GM12872 (cell line): ENCODE results near the gene AGO3.

Source experiments
- TF ChIP-seq, protein P1 (sequence below): IDR thresholded peaks from 3 replicates; pipeline ENCODE4 v1.5.1; 2011; ENCODE audit warnings: low read depth, mild to moderate bottlenecking, low read length, moderate library complexity; ENCODE audit not compliant: insufficient read depth

Gene AGO3

DNA sequence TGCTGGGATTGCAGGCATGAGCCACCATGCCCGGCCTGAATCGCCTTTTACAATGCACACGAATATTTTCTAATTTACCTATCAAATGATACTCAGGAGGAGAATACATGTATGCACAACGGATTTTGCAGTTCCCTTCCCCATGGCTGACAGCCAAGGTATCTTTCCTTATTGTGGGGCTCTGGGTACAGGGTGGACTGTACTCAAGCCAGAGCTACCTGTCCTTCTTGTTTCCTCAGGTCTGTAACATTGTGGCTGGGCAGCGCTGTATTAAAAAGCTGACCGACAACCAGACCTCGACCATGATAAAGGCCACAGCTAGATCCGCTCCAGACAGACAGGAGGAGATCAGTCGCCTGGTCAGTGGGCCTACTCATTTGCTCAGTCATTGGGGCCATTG is 29.7 kb upstream of the AGO3 start:
- TF ChIP-seq, protein P1, sequence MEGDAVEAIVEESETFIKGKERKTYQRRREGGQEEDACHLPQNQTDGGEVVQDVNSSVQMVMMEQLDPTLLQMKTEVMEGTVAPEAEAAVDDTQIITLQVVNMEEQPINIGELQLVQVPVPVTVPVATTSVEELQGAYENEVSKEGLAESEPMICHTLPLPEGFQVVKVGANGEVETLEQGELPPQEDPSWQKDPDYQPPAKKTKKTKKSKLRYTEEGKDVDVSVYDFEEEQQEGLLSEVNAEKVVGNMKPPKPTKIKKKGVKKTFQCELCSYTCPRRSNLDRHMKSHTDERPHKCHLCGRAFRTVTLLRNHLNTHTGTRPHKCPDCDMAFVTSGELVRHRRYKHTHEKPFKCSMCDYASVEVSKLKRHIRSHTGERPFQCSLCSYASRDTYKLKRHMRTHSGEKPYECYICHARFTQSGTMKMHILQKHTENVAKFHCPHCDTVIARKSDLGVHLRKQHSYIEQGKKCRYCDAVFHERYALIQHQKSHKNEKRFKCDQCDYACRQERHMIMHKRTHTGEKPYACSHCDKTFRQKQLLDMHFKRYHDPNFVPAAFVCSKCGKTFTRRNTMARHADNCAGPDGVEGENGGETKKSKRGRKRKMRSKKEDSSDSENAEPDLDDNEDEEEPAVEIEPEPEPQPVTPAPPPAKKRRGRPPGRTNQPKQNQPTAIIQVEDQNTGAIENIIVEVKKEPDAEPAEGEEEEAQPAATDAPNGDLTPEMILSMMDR = no peak

DNA sequence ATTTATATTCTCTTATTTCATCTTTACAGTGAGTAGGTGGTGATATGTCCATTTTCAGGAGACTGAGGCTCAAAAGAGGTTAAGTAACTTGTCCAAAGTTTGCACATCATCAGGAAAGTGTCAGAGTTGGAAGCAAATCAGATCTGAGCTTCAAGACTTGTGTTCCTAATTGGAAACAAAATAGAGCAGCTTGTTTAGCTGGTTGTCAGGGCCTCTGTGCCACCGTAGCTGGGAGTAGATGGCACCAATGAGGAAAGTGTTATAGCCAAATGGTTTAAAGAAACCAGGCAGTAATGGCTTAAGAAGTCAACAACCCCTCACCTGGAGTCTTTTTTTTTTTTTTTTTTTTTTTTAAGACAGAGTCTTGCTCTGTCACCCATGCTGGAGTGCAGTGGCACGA is 28.2 kb upstream of the AGO3 start:
- TF ChIP-seq, protein P1 = no peak

DNA sequence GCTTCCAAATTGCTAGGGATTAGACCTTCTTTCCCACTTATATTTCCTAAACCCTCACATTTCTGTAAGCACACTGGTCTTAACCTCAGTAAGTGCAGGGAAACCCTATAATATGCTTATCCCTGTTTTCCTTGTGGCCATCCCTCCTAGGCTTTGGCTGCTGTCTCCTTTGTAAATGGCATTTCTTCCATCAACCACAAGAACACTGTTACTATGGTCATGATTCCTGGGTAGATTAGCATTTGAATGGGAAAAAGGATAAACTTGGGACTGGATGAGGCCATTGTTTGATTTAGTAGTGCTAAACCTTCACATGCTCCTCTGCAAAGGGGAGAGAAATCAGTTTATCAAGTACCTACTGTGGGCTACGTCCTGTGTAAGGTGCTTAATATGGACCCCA is 16.2 kb upstream of the AGO3 start:
- TF ChIP-seq, protein P1 = no peak

DNA sequence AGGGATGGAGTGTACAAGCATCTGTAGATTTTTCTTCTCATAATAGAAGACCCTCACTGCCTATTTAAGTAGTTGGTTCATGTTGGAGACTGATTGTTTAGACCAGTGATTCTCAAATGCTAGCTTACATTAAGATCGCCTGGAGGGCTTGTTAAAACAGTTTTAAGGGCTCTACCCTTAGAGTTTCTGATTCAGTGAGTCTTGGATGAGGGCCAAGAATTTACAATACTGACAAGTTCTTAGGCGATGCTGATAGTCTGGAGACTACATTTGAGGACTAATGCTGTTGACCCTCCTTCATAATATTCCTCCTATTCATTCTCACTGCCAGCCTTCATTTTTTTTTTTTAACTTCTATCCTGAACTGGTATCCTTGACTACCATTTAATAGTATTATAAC is 15.2 kb upstream of the AGO3 start:
- TF ChIP-seq, protein P1 = no peak

DNA sequence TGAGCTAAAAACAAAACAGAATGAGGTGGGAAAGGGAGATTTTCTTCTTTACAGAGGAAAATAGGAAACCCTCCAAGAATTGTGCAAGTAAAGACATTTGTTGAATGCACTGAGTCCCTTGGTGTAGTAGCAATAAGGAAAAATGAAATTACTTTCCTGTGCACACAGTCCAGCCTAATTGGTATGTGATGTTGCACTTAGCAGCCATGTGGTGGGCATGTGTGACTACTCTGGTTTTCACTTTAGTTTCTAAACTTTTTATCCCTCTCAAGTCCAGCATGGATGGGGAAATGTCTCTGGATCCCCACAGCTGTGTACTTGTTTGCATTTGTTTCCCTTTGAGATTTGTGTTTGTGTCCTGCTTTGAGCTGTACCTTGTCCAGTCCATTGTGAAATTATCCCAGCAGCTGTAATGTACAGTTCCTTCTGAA is 7.1 kb upstream of the AGO3 start:
- TF ChIP-seq, protein P1 = no peak

DNA sequence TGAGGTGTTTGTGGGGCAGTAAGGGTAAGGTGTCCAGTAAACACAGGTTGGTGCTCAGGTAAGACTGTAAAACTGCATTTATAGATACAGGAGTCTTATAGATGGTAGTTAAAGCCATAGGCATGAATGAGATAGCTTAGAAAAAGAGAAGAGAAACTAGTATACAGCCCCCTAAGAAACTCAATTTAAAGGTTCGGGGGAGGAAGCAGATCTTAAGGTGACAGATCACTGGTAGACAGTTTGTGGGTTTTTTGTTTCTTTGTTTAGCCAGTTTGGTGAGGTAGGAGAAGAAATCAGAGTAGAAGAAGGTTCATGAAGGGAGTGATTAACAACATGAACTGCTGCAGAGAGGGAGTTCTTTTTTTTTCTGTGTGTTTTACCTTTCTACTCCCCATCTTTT is 6.1 kb upstream of the AGO3 start:
- TF ChIP-seq, protein P1 = no peak

DNA sequence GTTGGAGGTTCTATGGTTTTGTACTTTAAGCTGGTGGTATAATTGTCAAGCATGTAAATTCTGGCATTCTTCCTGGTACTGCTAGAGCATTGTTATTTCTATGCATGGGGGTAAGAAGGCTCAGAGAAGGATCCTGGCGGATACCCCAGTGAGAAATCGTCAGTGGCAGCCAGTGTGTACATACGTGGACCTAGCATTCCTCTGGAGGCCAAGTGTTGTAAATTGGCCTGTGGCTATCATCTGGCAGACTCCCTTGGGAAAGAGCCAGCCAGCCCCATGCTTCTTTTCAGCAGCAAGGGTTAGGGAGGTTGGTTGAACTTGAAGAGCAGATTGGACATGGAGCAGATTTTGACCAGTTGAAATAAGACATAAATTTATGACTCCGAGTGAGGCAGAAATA is 5.2 kb upstream of the AGO3 start:
- TF ChIP-seq, protein P1 = no peak

DNA sequence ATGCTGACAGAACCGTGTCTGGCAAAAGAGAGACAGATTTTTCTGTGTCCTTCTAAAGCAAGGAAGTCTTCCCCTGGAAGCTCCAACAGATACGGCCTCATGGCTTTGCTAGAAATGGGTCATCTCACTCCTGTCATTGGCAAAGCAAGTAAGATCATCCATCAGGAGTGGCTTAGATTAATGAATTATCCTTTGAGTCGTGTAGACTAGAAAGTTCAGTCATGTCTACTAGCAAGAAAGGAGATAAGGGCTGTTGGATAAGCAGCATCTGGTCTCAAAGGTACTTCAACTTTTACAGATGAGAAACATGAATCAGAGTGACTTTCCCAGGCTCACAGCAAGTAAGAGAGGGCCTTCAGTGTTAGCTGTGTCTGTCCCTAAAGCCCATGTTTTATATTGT is 3.4 kb upstream of the AGO3 start:
- TF ChIP-seq, protein P1 = no peak
